ENCODE measurements around the gene CSPG4.
"Not testable (repeated sequence)": the region's sequence is repeated elsewhere in the genome, so short reads cannot be mapped to it uniquely, and the experiment has no call there.

Gene CSPG4

DNA sequence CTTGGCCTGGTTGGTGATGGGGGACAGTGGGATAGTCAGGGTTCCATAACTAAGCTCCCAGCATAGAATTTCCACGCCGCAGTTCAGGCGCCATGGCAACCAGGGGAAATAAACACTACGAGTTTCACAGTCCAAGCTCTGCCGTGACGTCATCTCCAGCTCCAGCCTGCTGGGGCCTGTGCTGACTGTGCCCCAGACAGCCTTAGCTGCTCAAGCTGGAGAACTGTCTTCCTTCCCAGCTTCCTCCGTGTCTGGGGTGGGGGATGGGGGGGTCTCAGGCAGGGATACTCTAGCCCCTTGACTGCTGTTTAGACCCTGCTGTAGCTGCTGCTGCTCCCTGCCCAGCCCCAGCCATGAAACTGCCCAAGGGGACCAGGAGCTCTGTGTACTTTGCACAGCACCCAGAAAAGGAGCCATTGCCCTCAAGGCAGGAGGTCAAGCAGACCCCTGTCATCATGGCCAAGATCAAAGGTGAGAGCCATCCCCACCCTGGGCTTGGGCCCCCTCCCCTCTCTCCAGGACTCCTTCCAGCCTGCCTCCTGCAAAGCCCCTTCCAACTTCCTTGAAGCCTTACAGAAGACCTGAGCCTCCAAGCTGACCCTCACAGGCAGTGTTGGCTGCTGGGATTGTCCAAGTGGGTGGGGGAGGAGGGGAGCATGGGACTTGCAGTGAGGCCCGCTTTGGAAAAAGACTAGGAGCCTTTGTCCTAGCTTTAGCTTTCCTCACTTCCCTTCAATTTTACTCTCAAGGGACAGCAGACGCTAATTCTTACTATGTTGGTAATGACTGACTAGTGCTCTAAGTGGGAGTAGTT is 11.4 kb upstream of the CSPG4 start:
- DNase-seq = peak; percentile 22

GRCh38 chr15:75723171-75723846 is 10.7 kb upstream of the CSPG4 start:
- DNase-seq = no peak

DNA sequence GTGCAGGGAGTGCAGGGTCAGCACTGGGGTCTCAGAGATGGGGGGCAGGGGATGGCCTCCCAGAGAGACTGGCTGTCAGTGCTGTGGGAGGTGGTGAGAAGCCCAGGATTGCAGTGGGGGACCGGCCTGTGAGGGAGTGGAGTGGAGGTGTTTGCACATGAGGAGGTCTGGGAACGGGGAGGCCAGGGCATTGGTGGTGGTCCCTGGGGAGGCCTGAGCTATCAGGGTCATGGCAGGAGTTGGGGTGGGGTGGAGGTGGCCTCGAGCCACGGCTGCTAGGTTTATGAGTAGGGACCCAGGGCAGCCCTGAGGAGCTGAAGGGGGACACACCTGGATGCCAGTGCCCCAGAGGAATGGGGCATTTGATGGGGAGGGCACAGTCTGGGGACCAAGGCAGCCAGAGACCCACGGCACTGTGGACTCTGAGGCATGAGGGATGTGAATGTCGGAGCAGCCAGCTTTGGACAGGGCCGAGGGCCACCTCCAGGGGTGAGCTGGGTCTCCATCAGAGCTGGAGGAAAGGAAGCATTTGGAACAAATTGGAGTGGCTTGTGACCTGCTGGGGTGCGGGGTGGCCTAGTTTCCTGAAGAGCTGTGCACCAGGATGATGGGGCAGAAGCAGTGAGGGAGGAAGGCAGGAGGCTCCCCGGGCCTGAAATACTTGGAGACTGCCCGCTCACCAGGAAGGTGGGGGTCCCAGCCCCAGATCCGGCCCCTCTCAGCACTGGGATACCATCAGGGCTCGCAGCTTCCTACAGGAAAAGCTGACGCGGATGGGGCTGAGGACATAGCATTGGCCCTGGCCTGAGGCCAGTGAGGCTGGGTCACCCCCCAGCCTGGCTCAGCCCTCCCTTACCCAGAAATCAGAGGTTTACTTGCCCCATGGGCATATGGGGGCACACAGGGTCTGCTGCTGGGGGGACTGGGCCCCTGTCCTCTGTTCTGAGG is 9.5 kb upstream of the CSPG4 start:
- DNase-seq = no peak

GRCh38 chr15:75721480-75721922 is 8.9 kb upstream of the CSPG4 start:
- DNase-seq = no peak

- DNase-seq = no peak
Measured at GRCh38 chr15:75720787-75721479, 8.3 kb upstream of the CSPG4 start.

DNA sequence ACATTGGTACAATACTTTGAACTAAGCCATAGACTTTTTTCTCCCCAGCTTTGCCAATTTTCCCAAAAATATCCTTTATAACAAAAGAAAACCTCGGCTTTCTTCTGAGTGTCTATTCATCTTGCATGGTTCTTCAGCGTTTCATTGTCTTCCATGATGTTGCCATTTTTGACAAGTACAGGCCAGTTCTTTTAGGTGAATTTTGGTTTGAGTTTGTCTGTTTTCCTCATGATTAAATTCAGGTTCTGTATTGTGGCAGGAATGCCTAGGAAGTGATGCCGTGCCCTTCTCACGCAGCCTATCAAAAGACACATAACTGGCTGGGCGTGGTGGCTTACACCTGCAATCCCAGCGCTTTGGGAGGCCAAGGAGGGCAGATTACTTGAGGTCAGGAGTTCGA is 7.6 kb upstream of the CSPG4 start:
- DNase-seq = no peak

- no peak for DNase-seq
Measured at GRCh38 chr15:75718328-75718727, 5.7 kb upstream of the CSPG4 start.

DNA sequence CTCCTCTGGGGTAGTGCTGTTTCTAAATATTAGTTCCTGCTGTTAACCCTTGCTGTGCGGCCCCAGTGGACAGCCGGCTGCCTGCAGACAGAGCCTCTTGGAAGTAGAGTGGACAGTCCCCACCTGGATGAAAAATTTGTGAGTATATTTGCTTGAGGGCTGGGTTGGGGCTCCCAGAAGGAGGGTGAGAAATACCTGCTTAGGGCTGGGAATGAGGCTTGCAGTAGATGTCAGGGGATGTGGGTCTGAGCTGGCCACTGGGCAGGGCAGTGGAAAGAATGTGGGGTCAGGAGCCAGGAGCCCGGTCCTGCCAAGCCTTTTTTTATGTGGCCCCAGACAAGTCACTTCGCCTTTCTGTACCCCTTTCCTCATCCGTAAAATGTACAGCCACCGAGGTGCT is 4.4 kb upstream of the CSPG4 start:
- DNase-seq = not testable (repeated sequence)

- not testable (repeated sequence) for DNase-seq
Measured at GRCh38 chr15:75716249-75716950, 3.8 kb upstream of the CSPG4 start.

- not testable (repeated sequence) for DNase-seq
Measured at GRCh38 chr15:75715312-75715832, 2.7 kb upstream of the CSPG4 start.

GRCh38 chr15:75714195-75714594 is 1.5 kb upstream of the CSPG4 start:
- no peak for DNase-seq

GRCh38 chr15:75713338-75713895 is 769 bp upstream of the CSPG4 start:
- no peak for DNase-seq

GRCh38 chr15:75711495-75711894 is 1.2 kb downstream of the CSPG4 start:
- DNase-seq = not testable (repeated sequence)

- DNase-seq = not testable (repeated sequence)
Measured at GRCh38 chr15:75710874-75711273, 1.8 kb downstream of the CSPG4 start.

- DNase-seq = not testable (repeated sequence)
Measured at GRCh38 chr15:75709458-75709857, 3.2 kb downstream of the CSPG4 start.

DNA sequence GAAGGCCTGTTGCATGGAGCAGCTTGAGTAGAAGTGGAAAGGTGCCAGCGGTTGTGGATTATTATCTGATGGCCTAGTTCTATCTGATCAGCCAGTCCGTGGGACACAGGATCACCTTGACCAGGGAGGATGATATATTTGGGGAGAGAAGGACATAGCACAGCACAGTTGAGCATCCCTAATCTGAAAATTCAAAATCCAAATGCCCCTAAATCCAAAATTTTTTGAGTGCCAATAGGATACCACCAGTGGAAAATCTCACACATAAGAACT is 6.0 kb downstream of the CSPG4 start:
- DNase-seq = no peak

GRCh38 chr15:75705854-75706681 is 6.6 kb downstream of the CSPG4 start:
- no peak for DNase-seq

DNA sequence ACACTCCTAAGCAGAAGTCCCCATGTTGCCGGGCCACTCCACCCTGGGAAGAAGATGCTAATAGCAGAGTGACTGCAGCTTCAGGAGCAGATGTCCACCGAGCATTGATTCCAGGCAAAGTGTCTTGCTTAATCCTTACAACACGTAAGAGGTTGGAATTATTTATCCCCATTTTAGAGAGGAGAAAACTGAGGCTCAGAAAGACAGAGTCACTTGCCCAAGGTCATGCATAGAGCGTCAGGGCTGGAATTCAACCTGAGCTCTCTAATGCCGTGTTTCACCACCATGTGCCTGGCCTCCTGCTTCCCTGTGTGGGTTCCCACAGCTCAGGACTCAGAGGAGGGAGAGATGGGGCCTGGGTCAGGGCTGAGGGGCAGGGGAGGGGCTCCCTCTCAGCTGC is 7.3 kb downstream of the CSPG4 start:
- not testable (repeated sequence) for DNase-seq

GRCh38 chr15:75704618-75705017 is 8.0 kb downstream of the CSPG4 start:
- DNase-seq = no peak

- no peak for DNase-seq
Measured at GRCh38 chr15:75704263-75704615, 8.4 kb downstream of the CSPG4 start.

Measured in T-helper 9 cell (primary cell).